Sigmoid colon (tissue), 4 donors: ENCODE measurements around the gene ETV3L.

Source experiments
- EP300 ChIP-seq, 4 donors: sonication (generic); formaldehyde crosslinking; IDR thresholded peaks; one replicate each; pipeline ENCODE4 v1.6.1; 2017; ENCODE audit warnings: antibody characterized with exemption in 4 of 4
- POLR2A ChIP-seq, 2 donors: fragments of 450-650 bp; IDR thresholded peaks; one replicate each; pipeline ENCODE4 v1.6.1; 2016; ENCODE audit warnings: antibody characterized with exemption in 2 of 2, mild to moderate bottlenecking in 2 of 2, moderate library complexity in 2 of 2
- POLR2AphosphoS5 ChIP-seq, 4 donors: sonication (generic); formaldehyde crosslinking; IDR thresholded peaks; one replicate each; pipeline ENCODE4 v1.6.1; 2017; ENCODE audit warnings: antibody characterized with exemption in 4 of 4
- TF ChIP-seq, protein P1 (sequence below), 4 experiments: fragments of 450-650 bp in 3 of 4; fragments of 200-600 bp in 1 of 4; IDR thresholded peaks; one replicate each; pipeline ENCODE4 v1.5.1; 2016 to 2019; ENCODE audit warnings: antibody characterized with exemption in 4 of 4, mild to moderate bottlenecking in 3 of 4, moderate library complexity in 2 of 4

DNA sequence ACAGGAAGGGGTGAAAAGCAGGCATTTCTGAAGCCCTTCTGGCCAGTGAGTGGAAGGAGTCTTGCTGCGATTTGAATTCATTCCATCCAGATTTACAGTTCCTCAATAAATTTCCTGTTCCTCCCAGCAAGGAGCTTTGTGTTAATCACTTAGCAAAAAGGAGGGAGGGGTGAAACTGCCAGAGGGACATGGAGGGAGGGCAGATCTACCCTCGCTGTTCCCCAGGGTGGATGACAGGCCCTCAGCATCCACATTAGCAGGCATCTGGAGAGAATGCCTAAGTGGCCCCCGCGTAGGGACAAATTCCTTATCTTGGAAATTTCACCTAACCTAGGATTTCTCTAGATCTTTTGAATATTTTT is 37.4 kb upstream of the ETV3L start:
- TF ChIP-seq, protein P1, sequence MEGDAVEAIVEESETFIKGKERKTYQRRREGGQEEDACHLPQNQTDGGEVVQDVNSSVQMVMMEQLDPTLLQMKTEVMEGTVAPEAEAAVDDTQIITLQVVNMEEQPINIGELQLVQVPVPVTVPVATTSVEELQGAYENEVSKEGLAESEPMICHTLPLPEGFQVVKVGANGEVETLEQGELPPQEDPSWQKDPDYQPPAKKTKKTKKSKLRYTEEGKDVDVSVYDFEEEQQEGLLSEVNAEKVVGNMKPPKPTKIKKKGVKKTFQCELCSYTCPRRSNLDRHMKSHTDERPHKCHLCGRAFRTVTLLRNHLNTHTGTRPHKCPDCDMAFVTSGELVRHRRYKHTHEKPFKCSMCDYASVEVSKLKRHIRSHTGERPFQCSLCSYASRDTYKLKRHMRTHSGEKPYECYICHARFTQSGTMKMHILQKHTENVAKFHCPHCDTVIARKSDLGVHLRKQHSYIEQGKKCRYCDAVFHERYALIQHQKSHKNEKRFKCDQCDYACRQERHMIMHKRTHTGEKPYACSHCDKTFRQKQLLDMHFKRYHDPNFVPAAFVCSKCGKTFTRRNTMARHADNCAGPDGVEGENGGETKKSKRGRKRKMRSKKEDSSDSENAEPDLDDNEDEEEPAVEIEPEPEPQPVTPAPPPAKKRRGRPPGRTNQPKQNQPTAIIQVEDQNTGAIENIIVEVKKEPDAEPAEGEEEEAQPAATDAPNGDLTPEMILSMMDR (IDR thresholded peaks at IDR 0.05) = no peak
- TF ChIP-seq POLR2A (IDR thresholded peaks at IDR 0.05) (no peak), POLR2AphosphoS5 (IDR thresholded peaks at IDR 0.05) (no peak), EP300 (IDR thresholded peaks at IDR 0.05) (no peak)
